HG02610 (cell line): ENCODE results near the gene ABO.
"Not testable (repeated sequence)": the region's sequence is repeated elsewhere in the genome, so short reads cannot be mapped to it uniquely, and the experiment has no call there.

ENCODE experiments used
- ATAC-seq: cut with Tn5 transposase; IDR thresholded peaks from one replicate; pipeline ENCODE4 v1.9.1; 2021; ENCODE audit warnings: mild to moderate bottlenecking, moderate library complexity; ENCODE audit not compliant: unreplicated experiment

ABO gene

DNA sequence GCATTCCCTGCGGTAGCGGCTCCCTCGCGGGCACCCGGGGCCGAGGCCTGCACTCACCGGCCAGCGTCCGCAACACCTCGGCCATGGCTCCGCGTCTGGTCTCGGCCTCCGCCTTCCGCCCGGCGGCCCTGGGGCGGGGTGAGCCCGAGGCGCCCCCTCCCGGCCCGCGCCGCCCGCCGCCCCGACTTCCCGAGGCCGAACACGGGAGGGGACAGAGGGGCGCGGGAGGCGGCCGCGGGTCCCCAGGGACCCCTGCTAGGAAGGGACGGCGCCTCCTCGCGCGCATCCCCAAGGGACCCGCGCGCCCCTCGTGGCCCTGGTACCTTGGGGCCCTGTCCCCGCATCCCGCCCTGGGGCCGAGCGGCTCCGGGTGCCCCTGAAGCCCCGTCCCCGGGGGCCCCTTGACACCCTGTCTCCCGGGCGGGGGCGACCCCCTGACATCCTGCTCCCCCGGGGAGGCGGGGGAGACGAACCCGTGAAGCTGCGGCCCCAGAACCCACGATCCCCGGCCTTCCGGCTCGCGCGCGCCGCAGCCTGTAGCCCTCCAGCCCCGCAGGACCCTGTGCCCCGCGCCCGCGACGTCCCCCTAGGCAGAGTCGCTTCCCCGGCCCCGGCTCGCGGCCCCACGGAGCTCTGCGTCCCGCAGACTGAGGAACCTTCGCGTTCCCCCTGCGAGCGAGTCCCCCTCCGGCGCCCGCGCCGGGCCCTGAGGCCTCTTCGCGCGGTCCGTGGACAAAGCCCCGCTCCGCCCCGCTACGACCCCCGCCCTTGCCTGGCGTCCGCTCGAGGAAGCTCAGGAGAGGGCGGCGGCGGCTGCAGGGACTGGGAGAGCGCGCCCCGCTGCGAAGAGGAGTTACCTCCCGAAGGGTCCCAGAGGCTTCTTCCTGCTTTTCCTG is at the start of gene ABO:
ABO (minus strand) TSS at position 97 of the 896 bp plus-strand sequence.
- no peak for ATAC-seq

DNA sequence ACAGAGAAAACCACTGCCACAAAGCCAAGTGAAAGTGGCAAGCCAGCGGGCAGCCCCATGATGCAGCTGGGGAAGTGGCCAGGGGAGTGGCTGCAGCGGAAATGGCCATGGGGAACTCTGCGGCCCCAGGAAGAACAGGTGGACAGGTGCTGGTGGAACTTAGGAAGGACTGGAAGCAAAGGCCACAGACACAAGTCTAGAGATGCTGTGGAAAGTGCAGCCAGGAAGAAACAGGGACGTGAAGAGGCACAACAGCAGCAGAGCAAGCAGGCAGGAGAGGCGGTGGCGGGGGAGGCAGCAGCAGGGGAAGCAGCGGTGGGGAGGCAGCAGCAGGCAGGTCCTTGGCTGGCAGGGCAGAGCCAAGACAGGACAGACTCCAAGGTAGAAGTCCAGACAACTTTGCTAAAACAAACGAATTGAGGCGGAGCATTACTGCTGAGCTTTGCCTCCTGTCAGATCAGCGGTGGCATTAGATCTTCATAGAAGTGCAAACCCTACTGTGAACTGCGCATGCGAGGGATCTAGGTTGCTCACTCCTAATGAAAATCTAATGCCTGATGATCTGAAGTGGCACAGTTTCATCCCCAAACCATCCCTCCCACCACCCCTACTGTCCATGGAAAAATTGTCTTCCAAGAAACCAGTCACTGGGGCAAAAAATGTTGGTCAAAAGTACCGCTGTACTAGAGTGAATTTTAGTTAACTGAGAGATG is 49.1 kb upstream of the ABO start:
- ATAC-seq = no peak

DNA sequence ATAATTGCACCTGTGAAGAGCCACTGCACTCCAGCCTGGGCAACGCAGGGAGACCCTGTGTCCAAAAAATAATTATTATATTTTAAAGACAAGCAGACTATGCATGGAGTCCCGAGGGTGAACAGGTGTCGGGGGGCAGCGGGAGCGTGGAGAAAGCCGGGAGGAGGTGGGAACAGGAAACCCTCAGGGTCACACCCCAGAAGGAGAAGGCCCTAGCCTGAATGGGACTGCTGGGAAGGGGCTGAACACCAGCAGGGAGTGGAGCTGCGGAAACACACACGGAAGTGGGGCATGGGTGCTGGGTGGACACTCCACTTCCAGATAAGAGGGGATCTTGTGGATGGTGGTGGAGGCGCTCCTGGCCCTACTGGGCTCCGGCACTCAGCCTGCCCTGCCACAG is 48.2 kb upstream of the ABO start:
- no peak for ATAC-seq

DNA sequence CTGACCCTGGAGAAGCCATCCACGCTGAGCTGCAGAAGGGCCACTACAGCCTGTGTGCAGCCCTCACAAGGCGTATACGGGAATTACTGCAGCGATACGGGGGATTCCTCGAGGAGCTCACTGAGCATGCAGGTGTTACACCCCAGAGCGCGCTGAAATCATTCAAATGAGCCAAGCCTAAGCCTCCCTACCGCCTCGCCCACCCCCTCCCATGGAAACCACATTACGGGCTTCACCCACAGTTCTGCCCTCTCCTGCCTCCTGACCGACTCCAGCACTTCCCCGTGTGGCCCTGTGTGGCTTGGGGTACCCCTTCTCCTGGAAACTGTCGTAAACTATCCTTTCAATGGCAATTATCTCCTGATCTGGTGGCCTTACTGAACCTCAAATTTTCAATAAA is 47.7 kb upstream of the ABO start:
- no peak for ATAC-seq

DNA sequence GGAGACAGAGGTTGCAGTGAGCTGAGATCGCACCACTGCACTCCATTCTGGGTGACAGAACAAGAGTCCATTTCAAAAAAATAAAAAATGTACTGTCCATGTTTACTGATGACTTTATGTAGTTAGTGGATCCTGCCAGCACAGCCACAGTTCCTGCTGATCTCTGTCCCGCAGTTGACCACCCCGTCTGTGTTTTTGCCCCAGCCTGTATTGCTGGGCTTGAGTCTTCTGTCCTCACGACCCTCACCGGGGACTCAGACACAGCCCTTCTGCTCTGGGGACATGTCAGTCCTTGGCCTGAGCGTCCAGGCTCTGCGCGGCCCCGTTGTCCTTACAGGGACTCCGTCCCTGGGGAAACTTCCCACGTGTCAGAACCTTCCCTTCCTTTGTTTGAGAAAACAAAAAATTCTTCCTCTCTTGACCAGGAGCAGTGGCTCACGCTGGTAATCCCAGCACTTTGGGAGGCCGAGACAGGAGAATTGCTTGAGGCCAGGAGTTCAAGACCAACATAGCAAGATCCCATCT is 46.5 kb upstream of the ABO start:
- ATAC-seq = no peak

DNA sequence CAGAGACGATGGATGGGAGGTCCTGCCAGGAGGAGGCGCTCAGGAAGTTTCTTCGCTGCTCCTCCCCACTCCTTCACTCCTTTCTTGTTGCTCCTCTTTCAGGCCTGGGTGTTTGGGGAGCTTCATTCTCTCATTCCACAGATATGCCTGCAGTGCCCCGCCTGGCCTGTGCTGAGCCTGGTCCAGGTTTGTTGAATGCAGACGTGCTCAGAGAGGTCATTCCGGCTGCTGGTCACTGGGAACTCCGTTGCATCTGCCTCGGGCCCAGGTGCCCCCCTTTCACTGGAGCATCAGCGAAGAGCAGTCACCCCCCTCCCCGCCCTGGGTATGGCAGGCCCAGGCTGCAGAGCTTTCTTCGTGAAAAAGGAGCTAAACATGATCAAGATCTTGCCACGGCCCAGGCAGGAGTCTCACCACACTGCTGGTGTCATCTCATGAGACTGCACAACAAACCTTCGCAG is 45.5 kb upstream of the ABO start:
- no peak for ATAC-seq

DNA sequence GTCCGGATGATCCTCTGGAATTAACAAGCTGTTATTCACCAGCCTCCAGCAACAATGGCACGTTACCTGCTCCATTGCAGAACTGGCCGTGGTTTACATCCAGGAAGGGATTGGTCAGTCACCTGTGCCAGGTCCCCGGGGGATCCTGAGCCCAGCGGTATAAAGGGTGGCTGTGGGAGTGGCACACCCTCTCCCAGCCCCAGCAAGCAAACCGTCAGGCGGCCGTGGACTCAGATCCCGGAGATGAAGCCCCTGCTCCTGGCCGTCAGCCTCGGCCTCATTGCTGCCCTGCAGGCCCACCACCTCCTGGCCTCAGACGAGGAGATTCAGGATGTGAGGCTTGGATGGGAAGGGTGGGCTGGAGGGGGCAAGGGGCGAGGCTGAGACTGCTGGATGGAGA is 42.5 kb upstream of the ABO start:
- ATAC-seq = not testable (repeated sequence)

DNA sequence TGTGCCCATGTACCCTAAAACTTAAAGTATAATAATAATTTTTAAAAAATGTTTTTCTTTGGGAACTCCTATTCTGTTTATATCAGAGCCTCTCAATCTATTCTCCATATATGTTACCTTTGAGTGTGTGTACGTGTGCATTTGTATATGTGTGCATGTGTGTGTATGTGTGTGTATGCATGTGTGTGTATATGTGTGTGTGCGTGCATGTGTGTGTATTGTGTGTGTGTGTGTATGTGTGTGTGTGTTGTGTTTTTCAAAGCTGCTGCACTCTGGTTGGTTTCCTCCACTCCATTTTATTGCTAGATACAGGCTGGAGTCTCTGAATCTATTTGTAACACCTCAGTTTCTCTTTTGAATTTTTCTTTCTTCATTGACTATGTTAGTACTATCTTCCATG is 41.0 kb upstream of the ABO start:
- no peak for ATAC-seq

DNA sequence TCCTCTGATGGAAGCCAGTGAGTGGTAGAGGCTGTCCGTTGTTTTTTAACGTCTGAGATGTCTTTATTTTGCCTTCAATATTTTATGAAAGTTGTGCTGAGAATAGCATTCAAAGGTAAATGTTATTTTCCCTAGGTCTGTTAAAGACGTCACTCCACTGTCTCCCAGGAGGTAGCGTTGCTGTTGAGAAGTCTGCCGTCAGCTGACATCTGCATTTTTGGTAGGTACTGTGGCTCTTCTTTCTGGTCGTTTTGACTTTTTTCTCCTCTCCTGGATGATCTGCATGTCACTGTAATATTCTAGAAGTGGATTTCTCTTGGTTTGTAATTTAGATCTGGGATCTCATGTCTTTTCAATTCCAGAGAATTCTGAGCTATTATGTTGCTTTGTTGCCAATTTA is 34.6 kb upstream of the ABO start:
- no peak for ATAC-seq

DNA sequence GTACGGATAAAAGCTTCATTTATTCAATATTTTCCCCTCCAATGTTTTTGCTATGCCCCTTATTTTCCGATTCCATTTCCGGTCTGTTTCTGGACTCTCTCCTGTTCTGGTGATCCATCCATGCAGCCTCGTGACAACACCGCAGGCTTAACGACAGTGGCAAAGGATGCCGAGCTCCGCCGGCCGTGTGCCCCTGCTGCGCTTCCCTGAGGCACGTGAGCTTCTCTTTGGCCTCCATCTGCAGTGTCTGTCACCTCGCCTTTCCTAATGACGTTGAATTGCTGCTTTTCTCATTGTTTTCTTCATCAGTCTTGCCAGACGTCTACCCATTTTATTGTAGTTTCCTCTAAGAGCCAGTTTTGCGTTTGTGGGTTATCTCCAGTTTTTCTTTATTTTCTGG is 32.3 kb upstream of the ABO start:
- ATAC-seq = no peak

DNA sequence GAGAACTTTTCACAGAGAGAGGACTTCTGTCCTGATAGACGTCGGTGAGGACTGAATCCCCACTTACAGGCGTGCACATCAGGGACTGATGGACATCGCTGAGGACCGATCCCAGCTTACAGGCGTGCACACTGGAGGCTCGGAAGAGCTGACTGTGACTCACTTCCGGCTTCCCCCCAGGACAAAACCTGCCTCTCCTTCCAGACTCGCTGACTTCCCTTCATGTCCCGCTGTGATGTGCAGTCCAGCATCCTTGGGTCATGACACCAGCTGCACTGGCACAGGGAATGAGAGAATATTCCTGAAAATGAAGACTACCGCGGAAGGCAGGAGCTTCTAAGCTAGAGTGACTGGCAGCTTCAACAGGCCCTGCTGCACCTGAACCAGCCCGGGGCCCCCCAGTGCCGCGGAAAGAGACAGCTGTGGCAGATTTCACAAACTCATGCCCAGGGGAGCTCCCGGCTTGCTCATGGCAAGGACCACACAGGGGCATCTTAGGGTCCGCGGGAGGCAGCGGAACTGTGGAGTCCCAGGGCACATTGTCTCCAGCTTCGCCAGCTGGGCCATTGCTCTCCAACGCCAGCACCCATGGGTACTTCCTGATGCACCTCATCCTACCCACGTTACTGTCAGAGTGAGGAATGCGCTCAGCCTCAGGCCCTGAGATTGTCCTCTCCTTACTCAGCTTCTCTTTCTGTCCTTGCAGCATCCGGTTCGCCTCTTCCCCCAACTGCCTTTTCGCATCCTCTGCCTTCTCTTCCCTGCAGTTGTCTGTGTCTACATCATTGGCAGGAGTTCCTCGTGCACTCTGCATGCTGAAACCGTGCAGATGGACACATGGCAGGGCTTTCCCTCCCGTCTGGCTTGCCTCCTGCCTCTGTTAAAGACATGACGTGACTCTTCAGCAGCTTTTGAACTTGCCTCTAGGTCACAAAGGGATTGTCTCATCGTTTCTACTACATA is 31.5 kb upstream of the ABO start:
- no peak for ATAC-seq

DNA sequence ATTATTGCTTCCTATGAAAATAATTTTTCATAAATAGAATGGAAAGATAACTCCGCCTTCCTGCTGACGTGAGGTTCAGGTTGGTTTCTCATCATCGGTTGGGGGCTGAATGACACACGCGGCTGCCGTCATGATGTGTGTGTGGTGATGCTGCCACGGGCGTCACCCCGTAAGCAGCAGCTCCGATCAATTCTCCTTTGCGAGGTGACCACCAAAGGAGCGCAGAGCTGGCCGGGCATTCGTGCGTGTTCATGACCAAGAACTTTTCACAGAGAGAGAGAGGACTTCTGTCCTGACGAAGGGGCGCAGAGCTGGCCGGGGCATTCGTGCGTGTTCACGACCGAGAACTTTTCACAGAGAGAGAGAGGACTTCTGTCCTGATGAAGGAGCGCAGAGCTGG is 30.7 kb upstream of the ABO start:
- no peak for ATAC-seq

DNA sequence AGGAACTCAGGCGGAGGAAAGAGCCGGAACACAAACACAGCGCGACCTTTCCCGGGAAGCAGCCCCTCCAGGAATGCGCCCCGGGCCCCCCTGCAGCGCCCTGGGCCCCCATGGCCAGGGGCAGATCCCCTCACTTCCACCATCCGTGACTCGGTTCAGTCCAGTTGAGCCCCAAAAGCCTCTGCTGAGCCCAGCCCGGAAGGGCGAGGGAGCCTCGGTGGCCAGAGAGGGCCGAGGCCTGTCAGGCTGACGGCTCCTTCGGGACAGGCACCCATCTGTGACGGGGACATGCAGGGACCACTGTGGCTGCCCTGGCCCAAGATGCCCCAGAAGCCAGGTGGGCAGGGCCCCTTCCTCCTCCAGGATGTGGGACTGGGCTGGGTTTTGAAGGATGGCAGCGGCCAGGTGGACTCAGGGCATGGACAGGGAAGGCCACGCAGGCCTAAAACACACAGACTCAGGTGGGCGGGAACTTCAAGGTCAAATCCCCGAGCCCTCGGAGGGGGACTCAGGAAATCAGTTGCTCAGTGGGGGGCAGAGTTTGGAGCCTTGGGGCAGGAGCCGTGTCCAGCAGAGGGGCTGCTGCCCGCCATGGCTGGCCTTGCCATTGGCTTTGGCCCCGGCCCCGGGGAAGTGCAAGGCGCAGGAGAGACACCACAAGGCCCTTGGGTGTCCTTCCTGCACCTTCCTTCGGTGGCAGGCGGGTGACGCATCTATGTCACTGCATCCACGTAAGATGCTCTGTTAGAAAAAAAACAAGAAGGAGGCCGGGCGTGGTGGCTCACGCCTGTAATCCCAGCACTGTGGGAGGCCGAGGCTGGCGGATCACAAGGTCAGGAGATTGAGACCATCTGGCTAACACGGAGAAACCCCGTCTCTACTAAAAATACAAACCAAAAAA is 29.7 kb upstream of the ABO start:
- no peak for ATAC-seq

DNA sequence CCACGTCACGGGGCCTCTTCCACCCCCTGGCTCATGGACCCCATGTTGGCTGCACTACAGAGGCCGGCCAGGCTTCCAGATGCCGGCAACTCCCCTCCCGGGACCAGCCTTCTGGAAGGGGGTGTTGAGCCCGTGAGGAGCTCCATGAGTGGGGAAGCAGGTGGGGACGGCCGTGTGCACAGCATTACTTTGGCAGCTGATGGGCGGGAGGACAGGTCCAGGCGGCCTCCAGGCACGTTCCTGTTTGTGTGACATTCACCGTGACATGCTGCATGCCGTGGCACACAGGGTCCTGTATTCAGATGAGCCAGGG is 29.1 kb upstream of the ABO start:
- ATAC-seq = no peak

DNA sequence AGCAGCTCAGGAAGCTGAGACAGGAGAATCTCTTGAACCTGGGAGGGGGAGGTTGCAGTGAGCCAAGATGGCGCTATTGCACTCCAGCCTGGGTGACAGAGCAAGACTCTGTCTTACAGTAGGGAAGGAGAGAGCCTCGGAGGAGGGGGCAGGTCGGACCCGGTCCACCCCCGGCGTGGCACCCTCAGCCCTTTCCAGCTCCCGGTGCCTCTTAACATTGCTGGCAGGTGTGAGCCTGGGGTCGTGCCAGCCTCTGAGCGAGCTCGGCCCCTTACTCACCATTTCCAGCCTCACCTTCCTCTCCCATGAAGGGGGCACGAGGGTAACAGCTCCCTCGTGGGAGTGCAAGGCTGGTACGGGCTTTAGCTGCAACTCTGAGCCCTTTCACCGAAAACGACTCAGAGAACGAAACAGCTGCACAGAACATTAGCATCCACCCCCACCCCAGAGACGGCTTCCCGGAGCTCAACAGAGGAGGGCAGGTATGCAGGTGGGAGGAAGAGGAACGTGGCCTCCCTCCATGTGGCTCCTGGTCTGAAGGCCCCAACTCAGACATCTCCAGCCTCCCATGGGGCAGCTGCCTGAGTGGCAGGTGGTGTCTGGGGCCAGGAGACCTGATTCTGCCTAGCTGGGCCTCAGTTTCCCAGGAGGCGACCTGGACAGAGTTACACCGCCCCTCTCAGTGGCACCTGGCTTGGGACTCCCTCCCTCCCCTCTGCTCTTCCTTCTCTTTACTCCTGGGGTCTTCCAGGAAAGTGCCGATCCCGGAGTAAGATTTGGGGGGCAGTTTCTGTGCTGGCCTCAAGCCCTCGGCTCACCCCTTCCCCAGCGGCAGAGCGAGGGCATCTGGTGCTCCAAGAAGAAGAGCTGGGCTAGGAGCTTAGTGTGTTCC is 28.5 kb upstream of the ABO start:
- no peak for ATAC-seq

DNA sequence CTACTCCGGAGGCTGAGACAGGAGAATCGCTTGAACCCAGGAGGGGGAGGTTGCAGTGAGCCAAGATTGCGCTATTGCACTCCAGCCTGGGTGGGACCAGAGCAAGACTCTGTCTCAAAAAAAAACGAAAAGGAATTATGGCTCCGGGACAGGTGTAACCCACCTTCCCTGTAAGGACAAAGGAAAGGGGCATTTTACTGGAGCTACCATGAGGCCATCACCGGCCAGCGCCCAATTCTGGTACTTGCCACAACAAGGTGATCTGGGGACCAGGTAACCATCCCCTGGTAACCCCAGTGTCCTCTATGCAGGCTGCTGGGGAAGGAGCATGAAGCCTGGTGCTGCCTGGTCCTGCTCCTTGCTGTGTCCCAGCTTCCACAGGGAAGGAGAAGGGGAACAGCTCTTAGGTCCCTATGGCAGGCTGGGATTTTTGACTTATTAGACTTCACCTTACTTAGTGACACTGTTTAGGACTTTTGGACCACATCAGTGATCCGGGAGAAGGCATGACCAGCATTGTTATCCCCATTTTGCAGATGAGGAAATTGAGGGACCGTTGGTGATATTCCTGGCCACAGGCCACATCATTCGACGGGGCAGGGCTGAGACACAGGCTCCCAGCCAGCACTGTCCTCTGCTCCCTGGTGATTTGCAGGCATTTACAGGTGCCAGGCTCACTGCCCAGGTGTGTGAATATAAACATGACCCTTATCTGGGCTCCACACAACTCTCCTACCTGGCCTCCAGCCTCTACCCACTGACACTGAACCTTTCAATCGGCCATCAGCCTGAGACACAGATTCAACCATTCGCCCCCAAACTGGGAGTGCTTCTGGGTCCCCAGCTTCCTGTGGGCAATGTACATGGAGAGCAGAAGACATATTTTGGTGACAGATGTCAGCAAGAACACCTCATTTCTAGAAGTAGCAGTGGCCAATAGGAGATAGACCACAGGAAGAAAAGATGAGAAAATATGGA is 26.5 kb upstream of the ABO start:
- no peak for ATAC-seq

DNA sequence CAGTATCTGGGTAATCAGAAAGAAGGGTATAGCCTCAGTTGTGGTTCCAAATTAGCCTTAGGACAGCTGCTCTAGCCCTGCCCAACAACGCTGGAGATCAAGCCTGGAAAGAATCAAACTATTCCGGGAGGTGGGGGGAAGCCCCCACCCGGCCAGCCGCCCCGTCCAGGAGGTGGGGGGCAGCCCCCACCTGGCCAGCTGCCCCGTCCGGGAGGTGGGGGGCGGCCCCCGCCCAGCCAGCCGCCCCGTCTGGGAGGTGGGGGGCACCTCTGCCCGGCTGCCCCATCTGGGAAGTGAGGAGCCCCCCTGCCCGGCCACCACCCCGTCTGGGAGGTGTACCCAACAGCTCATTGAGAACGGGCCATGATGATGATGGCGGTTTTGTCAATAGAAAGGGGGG is 25.0 kb upstream of the ABO start:
- ATAC-seq = not testable (repeated sequence)

DNA sequence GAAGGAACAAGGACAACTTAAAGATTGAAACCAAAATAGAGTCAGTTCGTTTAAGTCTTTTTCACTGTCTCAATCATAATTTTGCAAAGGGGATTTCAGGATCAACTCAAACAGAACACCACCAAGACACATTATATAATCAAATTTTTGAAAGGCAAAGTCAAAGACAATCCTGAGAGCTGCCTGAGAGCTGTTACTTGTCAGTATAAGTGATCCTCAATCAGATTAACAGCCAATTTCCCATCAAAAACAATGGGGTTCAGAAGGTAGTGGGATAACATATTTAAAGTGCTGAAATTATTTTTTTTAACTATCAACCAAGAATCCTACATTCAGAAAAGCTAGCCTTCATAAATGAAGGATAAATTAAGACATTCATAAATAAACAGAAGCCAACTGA is 19.3 kb upstream of the ABO start:
- ATAC-seq = no peak
